ENCODE measurements around the gene ATP1A1.
A peak's percentile ranks its signal among the peaks of the same experiment; 100 is the strongest.

ATP1A1 gene

DNA sequence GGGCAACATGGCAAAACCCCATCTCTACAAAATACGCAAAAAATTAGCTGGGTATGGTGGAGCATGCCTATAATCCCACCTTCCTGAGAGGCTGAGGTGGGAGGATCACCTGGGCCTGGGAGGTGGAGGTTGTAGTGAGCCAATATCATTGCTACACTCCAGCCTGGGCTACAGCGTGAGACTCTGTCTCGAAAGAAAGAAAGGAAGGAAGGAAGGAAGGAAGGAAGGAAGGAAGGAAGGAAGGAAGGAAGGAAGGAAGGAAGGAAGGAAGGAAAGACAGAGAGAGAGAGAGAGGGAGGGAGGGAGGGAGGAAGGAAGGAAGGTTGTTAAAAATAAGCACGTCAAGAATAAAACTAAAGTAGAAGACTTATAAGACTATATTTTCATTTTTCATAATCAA is 17.0 kb upstream of the ATP1A1 start:
- TF ChIP-seq, protein P1, sequence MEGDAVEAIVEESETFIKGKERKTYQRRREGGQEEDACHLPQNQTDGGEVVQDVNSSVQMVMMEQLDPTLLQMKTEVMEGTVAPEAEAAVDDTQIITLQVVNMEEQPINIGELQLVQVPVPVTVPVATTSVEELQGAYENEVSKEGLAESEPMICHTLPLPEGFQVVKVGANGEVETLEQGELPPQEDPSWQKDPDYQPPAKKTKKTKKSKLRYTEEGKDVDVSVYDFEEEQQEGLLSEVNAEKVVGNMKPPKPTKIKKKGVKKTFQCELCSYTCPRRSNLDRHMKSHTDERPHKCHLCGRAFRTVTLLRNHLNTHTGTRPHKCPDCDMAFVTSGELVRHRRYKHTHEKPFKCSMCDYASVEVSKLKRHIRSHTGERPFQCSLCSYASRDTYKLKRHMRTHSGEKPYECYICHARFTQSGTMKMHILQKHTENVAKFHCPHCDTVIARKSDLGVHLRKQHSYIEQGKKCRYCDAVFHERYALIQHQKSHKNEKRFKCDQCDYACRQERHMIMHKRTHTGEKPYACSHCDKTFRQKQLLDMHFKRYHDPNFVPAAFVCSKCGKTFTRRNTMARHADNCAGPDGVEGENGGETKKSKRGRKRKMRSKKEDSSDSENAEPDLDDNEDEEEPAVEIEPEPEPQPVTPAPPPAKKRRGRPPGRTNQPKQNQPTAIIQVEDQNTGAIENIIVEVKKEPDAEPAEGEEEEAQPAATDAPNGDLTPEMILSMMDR (IDR thresholded peaks at IDR 0.05) = no peak

DNA sequence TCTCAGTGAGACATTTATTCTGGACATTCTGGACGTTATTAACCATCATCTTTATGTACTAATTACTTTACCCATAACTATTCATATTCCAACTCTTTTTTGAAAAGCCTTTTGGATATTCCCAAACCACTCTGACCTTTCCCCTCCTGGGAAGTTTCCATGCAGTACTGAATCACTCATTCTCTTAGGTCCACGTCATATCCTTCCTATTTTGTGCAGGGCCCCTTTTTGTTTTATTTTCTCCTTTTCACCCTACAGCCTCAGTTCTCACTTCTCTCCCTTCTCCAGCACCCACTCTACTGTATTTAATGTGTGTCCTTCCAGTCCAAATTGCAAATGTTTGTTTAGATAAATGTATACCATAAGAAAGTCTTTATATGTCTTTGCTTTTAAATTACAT is 16.4 kb upstream of the ATP1A1 start:
- TF ChIP-seq, protein P1 (IDR thresholded peaks at IDR 0.05) = no peak

DNA sequence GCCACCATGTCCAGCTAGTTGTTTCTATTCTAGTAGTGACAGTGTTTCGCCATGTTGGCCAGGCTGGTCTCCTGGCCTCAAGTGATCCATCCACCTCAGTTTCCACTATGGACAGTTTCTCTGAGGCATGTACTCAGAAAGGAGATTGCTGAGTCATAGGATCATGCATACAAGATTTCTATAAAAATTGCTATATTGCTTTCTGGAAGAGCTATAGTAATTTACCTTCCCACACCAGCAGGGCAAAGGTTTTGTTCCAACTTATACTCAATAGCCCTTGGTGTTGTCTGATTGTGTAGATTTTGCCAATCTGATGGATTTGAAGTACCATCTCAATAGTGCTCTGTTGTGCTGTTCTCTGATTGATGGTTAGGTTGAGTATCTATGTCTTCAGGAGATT is 15.6 kb upstream of the ATP1A1 start:
- TF ChIP-seq, protein P1 (IDR thresholded peaks at IDR 0.05) = no peak

DNA sequence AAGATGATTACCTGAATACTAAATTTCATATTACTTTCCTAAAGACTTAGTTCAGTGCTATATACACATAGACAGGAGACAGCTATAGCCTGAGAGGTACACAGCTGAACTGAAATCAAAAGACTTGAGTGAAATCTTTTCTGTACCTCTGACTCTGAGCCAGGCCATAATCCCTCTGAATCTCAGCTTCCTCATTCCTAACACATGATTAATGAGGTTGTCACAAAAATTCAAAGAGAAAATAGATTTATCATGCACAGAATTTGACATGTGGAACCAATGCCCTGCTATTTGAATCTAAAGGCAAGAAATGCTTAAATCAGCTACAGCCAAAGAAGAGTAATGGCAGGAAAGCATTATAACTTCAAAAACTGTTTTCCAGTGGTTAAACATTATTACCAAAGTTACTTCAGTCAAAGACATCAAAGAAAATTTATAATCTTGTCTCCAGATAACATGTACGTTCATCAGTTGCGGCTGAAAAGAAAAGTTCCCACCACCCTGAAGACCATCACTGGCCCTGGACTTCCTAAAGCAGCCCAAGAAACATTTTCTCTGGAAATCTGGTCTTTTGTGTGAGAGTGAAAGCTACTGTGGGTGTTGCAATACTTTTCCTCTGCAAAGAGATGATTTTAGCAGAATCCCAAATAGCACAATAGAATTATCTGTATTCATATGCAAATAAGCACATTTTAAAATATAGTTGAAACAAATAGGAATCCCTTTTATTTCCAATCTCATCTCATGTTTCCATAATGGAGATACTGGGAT is 13.8 kb upstream of the ATP1A1 start:
- TF ChIP-seq, protein P1 (IDR thresholded peaks at IDR 0.05) = no peak

DNA sequence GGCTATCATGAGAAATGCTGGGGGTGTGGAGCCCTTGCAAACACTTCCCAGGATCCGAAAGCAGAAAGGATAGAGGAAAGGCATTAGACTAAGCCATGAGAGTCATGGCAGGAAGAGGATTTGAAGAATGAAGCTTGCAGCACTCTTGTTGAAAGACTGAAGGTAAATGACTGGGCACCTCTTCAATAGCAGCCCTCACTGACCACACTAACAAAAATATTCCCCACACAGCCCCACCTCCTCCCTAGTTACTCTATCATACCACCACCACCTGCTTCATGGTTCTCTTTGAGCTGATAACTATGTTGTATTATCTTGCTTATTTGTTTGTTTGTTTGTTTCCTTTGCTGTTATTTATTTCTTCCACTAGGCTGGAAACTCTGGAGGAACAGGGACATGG is 13.2 kb upstream of the ATP1A1 start:
- TF ChIP-seq, protein P1 (IDR thresholded peaks at IDR 0.05) = no peak

DNA sequence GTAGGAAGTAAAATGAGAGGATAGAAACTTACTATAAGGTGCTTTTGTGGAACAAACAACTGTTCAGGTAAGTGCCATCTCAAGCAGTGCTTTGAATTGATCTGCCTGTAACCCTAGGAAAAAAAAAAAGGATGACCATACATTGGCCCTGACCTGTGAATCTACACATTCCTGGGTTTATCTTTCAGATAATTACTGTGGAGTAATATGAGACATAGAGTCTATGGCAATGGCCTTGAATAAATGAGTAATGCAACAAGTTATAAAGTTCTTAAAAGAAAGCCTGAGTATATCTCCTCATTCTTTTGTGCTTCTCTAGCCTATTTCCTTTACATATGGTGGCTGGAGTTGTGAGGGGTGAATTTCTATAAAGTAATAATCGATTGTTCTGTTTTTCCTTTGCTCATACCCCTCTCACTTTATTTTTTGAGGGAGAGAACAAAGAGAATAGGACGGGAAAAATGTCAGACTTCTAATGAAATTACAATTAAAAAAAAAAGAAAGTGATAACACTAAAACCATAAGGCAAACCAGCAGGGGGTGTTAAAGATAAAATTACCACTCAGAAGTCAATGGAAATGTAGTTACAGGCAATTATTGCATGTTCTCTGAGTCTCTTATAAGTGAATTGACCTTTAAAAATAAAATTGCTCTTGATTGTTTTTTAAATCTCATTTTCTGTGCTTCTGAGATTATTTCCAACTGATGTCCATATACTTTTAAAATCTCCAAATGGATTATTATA is 12.4 kb upstream of the ATP1A1 start:
- TF ChIP-seq, protein P1 (IDR thresholded peaks at IDR 0.05) = 0 out of 2 replicates have a peak, but pooled peaks have one; percentile 35

DNA sequence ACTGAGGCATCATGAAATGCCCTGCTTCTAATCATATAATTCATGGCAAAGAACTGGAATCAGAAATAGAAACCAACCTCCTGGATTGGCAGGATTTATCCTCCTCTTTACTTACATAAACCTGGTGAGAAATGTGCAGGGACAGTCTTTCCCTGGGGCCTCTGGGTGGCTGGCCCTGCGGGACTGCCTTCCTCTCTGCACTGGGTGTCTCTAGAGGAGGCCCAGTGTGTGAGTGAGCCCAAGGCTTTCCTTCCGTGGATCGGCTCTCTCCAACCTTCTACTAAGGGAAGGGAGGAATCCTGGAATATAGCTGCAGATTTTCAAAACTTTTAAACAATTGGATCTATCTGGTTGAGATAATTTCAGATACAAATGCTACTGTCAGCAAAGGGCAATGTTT is 11.4 kb upstream of the ATP1A1 start:
- TF ChIP-seq, protein P1 (IDR thresholded peaks at IDR 0.05) = no peak

Data from LNCAP (cell line).